Left lung (tissue), 10 donors: ENCODE measurements around the gene HMBS. TPM values are rescaled to one million over a fixed set of nuclear protein-coding genes. Genes with fewer than 3 reads are reported as not detected.
A peak's percentile ranks its signal among the peaks of the same experiment; 100 is the strongest.
"Not testable (repeated sequence)": the region's sequence is repeated elsewhere in the genome, so short reads cannot be mapped to it uniquely, and the experiment has no call there.

ENCODE experiments used
- ATAC-seq: fragments of 200-7000 bp; cut with Tn5 transposase; one replicate; pipeline ENCODE4 v1.9.1; 2020; ENCODE audit warnings: moderate library complexity
- DNase-seq, 4 donors: peaks; one replicate each; pipeline ENCODE4 v3.0.0-alpha.2; 2013 to 2020
- H3K27ac ChIP-seq, 2 donors: fragments of 200-600 bp; sonication (generic) in 1 of 2; one replicate each; pipeline versions ENCODE4 v1.5.0 to v1.8.0; 2020 to 2021
- H3K27me3 ChIP-seq, 2 donors: fragments of 200-600 bp; sonication (generic) in 1 of 2; one replicate each; pipeline versions ENCODE4 v1.5.0 to v1.8.0; 2020 to 2021
- H3K36me3 ChIP-seq, 2 donors: fragments of 200-600 bp; sonication (generic) in 1 of 2; one replicate each; pipeline versions ENCODE4 v1.5.0 to v1.8.0; 2020 to 2021
- H3K4me1 ChIP-seq, 2 donors: fragments of 200-600 bp; one replicate each; pipeline ENCODE4 v1.8.0; 2021
- H3K4me3 ChIP-seq, 2 donors: fragments of 200-600 bp; sonication (generic) in 1 of 2; one replicate each; pipeline versions ENCODE4 v1.5.0 to v1.8.0; 2020 to 2021; ENCODE audit warnings: mild to moderate bottlenecking in 1 of 2
- H3K9me3 ChIP-seq, 2 donors: fragments of 200-600 bp; sonication (generic) in 1 of 2; one replicate each; pipeline versions ENCODE4 v1.5.0 to v1.8.0; 2020 to 2021
- CTCF ChIP-seq, 2 donors: fragments of 200-600 bp; sonication (generic) in 1 of 2; IDR thresholded peaks; one replicate each; pipeline versions ENCODE4 v1.5.0 to v1.8.0; 2021; ENCODE audit warnings: antibody characterized with exemption in 2 of 2
- intact Hi-C, 2 donors: fragments of 100-400 bp; cut with DNase I; formaldehyde crosslinking; loops; one replicate each; pipeline versions ENCODE4 v1.11.2 to v1.14.2; 2022
- polyA plus RNA-seq, 6 donors: library from polyadenylated mRNA; unstranded; fragments of 120-200 nt; gene quantifications; one replicate each; pipeline ENCODE4 v1.2.1, GENCODE V29; 2013; ENCODE audit not compliant: insufficient read length in 6 of 6
- total RNA-seq, 2 donors: library from RNA; stranded (reverse); fragmentation: NEBNext Ultra II Directional; extraction: Animal tissue kit (Norgen Biotek cat#: 25700); gene quantifications; one replicate each; pipeline ENCODE4 v1.2.1, GENCODE V29; 2021
- donor health status: DM: no; HTN: yes; CAD: no.
- donor health status: DM: no; HTN: no; CAD: no.

Gene HMBS
- total and polyA plus RNA-seq, 8 donors, result 16.5 to 32.0 (median 24.1) TPM

GRCh38 chr11:119100246-119100970, 15.7 kb downstream of the HMBS start:
- Histone ChIP-seq H3K4me3 (peak overlapping the region; percentile 73 to 87), H3K27ac (no peak overlapping the region), H3K9me3 (no peaks in the 10 kb centered on the region), H3K4me1 (peaks cover 14 to 39% of the 10 kb centered on the region in 2 donors), H3K36me3 (peaks cover 0 to 20% of the 10 kb centered on the region in 2 donors), H3K27me3 (no peaks in the 10 kb centered on the region)
- intact Hi-C loops, result no loop called here
- DNase-seq (no peak), ATAC-seq (no peak)
- no peak for TF ChIP-seq CTCF (IDR thresholded peaks at IDR 0.05)

- peaks cover 16 to 37% of the 10 kb centered on the region in 2 donors for H3K4me1 ChIP-seq
These were observed 16.5 kb downstream of the HMBS start for GRCh38 chr11:119100994-119101758.

GRCh38 chr11:119101759-119102423, 17.2 kb downstream of the HMBS start, which contains the start of gene DPAGT1:
Gene DPAGT1 (minus strand): TSS chr11:119101853. CDS start chr11:119101655, 198 bp downstream.
- peaks cover 0 to 17% of the 10 kb centered on the region in 2 donors for H3K36me3 ChIP-seq
- H3K27ac ChIP-seq, result peak within 1 kb of the TSS; percentile 92 to 95
- TF ChIP-seq CTCF (IDR thresholded peaks at IDR 0.05), result no peak
- ATAC-seq (peak; percentile 93), DNase-seq (peak; percentile 92 to 95 (median 94))
- peaks cover 22 to 43% of the 10 kb centered on the region in 2 donors for H3K4me1 ChIP-seq
- intact Hi-C loops, result no loop called here
- H3K4me3 ChIP-seq, result peak within 1 kb of the TSS; percentile 73 to 87
- H3K27me3 ChIP-seq, result no peaks in the 10 kb centered on the region
- no peaks in the 10 kb centered on the region for H3K9me3 ChIP-seq

More at GRCh38 chr11:119100994-119101758, 16.5 kb downstream of the HMBS start:
- H3K27ac ChIP-seq, result peak overlapping the region; percentile 92 to 95
- H3K36me3 ChIP-seq, result peaks cover 0 to 20% of the 10 kb centered on the region in 2 donors
- peak; percentile 28 for ATAC-seq
- intact Hi-C loops, result no loop called here
- H3K9me3 ChIP-seq, result no peaks in the 10 kb centered on the region
- no peaks in the 10 kb centered on the region for H3K27me3 ChIP-seq
- peak overlapping the region; percentile 73 to 87 for H3K4me3 ChIP-seq
- peak in 1 of 4 donors; percentile 83 for DNase-seq
- no peak for TF ChIP-seq CTCF (IDR thresholded peaks at IDR 0.05)

- H3K36me3 ChIP-seq, ATAC-seq: not testable (repeated sequence)
- H3K4me3 ChIP-seq, result peak overlapping the region in 1 of 2 donors; percentile 87
These were observed 18.5 kb downstream of the HMBS start for GRCh38 chr11:119103161-119103664.

GRCh38 chr11:119103793-119104192, 19.1 kb downstream of the HMBS start:
- TF ChIP-seq CTCF (IDR thresholded peaks at IDR 0.05), result no peak
- Histone ChIP-seq H3K36me3 (no peaks in the 10 kb centered on the region), H3K4me1 (peaks cover 26 to 55% of the 10 kb centered on the region in 2 donors), H3K27me3 (no peaks in the 10 kb centered on the region), H3K4me3 (no peak overlapping the region), H3K9me3 (no peaks in the 10 kb centered on the region), H3K27ac (no peak overlapping the region)
- intact Hi-C loops, result no loop called here
- DNase-seq (no peak), ATAC-seq (no peak)

More at GRCh38 chr11:119103161-119103664, 18.5 kb downstream of the HMBS start:
- Histone ChIP-seq H3K27ac (peak overlapping the region; percentile 92 to 95), H3K4me1 (peaks cover 22 to 49% of the 10 kb centered on the region in 2 donors)
- H3K27me3 ChIP-seq, intact Hi-C loops, H3K9me3 ChIP-seq: not testable (repeated sequence)
- DNase-seq, result peak in 1 of 4 donors; percentile 21
